H1 (cell line): ENCODE data around the gene MRPS15. TPM values are rescaled to one million over a fixed set of nuclear protein-coding genes. Genes with fewer than 3 reads are reported as not detected.

Experiments used
- CTCF ChIA-PET: fragments of 300-600 bp; sonication (Branson Sonifier 250); formaldehyde crosslinking; loops from one replicate; lab custom pipeline; 2021; ENCODE audit not compliant: partially characterized antibody; lab: Charles Lee
- POLR2A ChIA-PET: fragments of 300-600 bp; sonication (Branson Sonifier 250); formaldehyde crosslinking; loops from one replicate; lab custom pipeline; 2021; ENCODE audit warnings: inconsistent platforms; ENCODE audit not compliant: partially characterized antibody; lab: Charles Lee
- DNase-seq, 2 experiments: peaks; one replicate each; pipeline versions ENCODE4 v3.0.0 to v3.0.0-alpha.2; 2010 to 2022; ENCODE audit warnings: low spot score in 2 of 2, low read depth in 1 of 2, mixed read lengths in 1 of 2
- FAIRE-seq: peaks from 2 replicates; lab custom pipeline; 2011; peaks lifted over from hg19 to GRCh38; lab: Jason Lieb, UNC
- H2AFZ ChIP-seq: 2 replicates; pipeline ENCODE4 v1.8.1; 2012; ENCODE audit warnings: low read length, inconsistent platforms
- H2AK5ac ChIP-seq: 2 replicates; pipeline ENCODE4 v1.6.1; 2013; ENCODE audit warnings: low read depth, low read length
- H2BK120ac ChIP-seq: replicated peaks from 2 replicates; pipeline ENCODE3; 2013; ENCODE audit warnings: low read depth, low read length, inconsistent platforms
- H2BK12ac ChIP-seq: 2 replicates; pipeline ENCODE4 v1.6.1; 2013; ENCODE audit warnings: low read depth, low read length
- H2BK15ac ChIP-seq: 2 replicates; pipeline ENCODE4 v1.6.1; 2013; ENCODE audit warnings: low read length
- H2BK20ac ChIP-seq: 2 replicates; pipeline ENCODE4 v1.6.1; 2013; ENCODE audit warnings: low read length
- H2BK5ac ChIP-seq: 2 replicates; pipeline ENCODE4 v1.6.1; 2013; ENCODE audit warnings: low read depth, low read length
- H3K14ac ChIP-seq: 2 replicates; pipeline ENCODE4 v1.6.1; 2013; ENCODE audit warnings: inconsistent platforms; ENCODE audit not compliant: insufficient read length
- H3K18ac ChIP-seq: 2 replicates; pipeline ENCODE4 v1.6.1; 2013; ENCODE audit warnings: low read length; ENCODE audit errors: extremely low read depth
- H3K23ac ChIP-seq: 2 replicates; pipeline ENCODE4 v1.6.1; 2013; ENCODE audit warnings: inconsistent platforms; ENCODE audit not compliant: insufficient read length
- H3K23me2 ChIP-seq: 2 replicates; pipeline ENCODE4 v1.6.1; 2013; ENCODE audit warnings: low read depth, low read length
- H3K27ac ChIP-seq: 2 replicates; pipeline ENCODE4 v1.6.1; 2011; ENCODE audit warnings: low read depth, low read length, inconsistent platforms
- H3K27me3 ChIP-seq, 4 experiments: replicated peaks in 1 of 4; 1 replicate in 1 of 4; 2 replicates in 3 of 4; pipeline versions ENCODE4 v1.6.1 to v1.8.1; 2011 to 2013; ENCODE audit warnings: low read length in 3 of 4, mild to moderate bottlenecking in 3 of 4, inconsistent platforms in 2 of 4, mixed read lengths in 2 of 4, moderate library complexity in 1 of 4; ENCODE audit not compliant: control insufficient read depth in 3 of 4, insufficient read depth in 3 of 4; ENCODE audit errors: extremely low read depth in 1 of 4
- H3K36me3 ChIP-seq, 4 experiments: 2 replicates each; pipeline versions ENCODE4 v1.6.1 to v1.8.1; 2011 to 2013; ENCODE audit warnings: mild to moderate bottlenecking in 4 of 4, low read length in 3 of 4, moderate library complexity in 2 of 4, control low read depth in 1 of 4, inconsistent platforms in 1 of 4; ENCODE audit not compliant: insufficient read depth in 4 of 4, control insufficient read depth in 2 of 4
- H3K4ac ChIP-seq: replicated peaks from 2 replicates; pipeline ENCODE3; 2013; ENCODE audit warnings: low read length, low read depth, mixed read lengths, inconsistent platforms; ENCODE audit not compliant: insufficient read length
- H3K4me1 ChIP-seq, 4 experiments: replicated peaks in 1 of 4; 1 replicate in 1 of 4; 2 replicates in 3 of 4; pipeline versions ENCODE4 v1.6.1 to v1.8.1; 2011 to 2013; ENCODE audit warnings: low read length in 3 of 4, inconsistent platforms in 2 of 4, mixed read lengths in 1 of 4; ENCODE audit not compliant: insufficient read depth in 4 of 4, control insufficient read depth in 3 of 4
- H3K4me2 ChIP-seq, 2 experiments: 2 replicates each; pipeline versions ENCODE4 v1.6.1 to v1.8.1; 2011 to 2013; ENCODE audit warnings: low read depth in 2 of 2, low read length in 2 of 2, control low read depth in 1 of 2, inconsistent platforms in 1 of 2, mild to moderate bottlenecking in 1 of 2; ENCODE audit not compliant: insufficient read depth in 1 of 2
- H3K4me3 ChIP-seq, 4 experiments: fragments of 200-600, 300-600 bp in 1 of 4; sonication (generic), shearing (Covaris generic), sonication (Bioruptor Twin) in 1 of 4; 2 replicates each; pipeline versions ENCODE4 v1.5.1 to v1.8.1; 2011 to 2016; ENCODE audit warnings: low read length in 4 of 4, low read depth in 3 of 4, control low read depth in 2 of 4, inconsistent platforms in 2 of 4, mild to moderate bottlenecking in 2 of 4, mixed read lengths in 1 of 4, moderate library complexity in 1 of 4; ENCODE audit not compliant: insufficient read depth in 2 of 4; ENCODE audit errors: extremely low read depth in 1 of 4
- H3K56ac ChIP-seq: replicated peaks from 2 replicates; pipeline ENCODE3; 2013; ENCODE audit warnings: low read depth, mild to moderate bottlenecking, mixed read lengths, low read length, inconsistent platforms; ENCODE audit not compliant: insufficient read length
- H3K79me1 ChIP-seq: 2 replicates; pipeline ENCODE4 v1.6.1; 2013; ENCODE audit warnings: low read depth, low read length, control low read depth
- H3K79me2 ChIP-seq, 2 experiments: 2 replicates each; pipeline versions ENCODE4 v1.6.1 to v1.8.1; 2012 to 2013; ENCODE audit warnings: low read length in 2 of 2, mild to moderate bottlenecking in 2 of 2, inconsistent platforms in 1 of 2; ENCODE audit not compliant: insufficient read depth in 2 of 2, control insufficient read depth in 1 of 2
- H3K9ac ChIP-seq, 4 experiments: replicated peaks in 1 of 4; 1 replicate in 1 of 4; 2 replicates in 3 of 4; pipeline versions ENCODE4 v1.6.1 to v1.8.1; 2011 to 2013; ENCODE audit warnings: low read depth in 3 of 4, low read length in 3 of 4, control low read depth in 2 of 4, mild to moderate bottlenecking in 2 of 4, moderate library complexity in 2 of 4, inconsistent platforms in 1 of 4; ENCODE audit errors: extremely low read depth in 1 of 4
- H3K9me3 ChIP-seq, 2 experiments: 2 replicates each; pipeline versions ENCODE4 v1.6.1 to v1.8.1; 2012 to 2013; ENCODE audit warnings: mild to moderate bottlenecking in 2 of 2, moderate library complexity in 2 of 2, control low read depth in 1 of 2, inconsistent platforms in 1 of 2, low read depth in 1 of 2, low read length in 1 of 2, mixed read lengths in 1 of 2; ENCODE audit not compliant: insufficient read depth in 2 of 2
- H4K20me1 ChIP-seq, 2 experiments: replicated peaks in 1 of 2; 2 replicates each; pipeline versions ENCODE3 to v1.8.1; 2011 to 2013; ENCODE audit warnings: inconsistent platforms in 2 of 2, low read length in 2 of 2, mild to moderate bottlenecking in 1 of 2; ENCODE audit not compliant: insufficient read depth in 2 of 2, control insufficient read depth in 1 of 2
- H4K5ac ChIP-seq: 2 replicates; pipeline ENCODE4 v1.6.1; 2013; ENCODE audit warnings: low read length, low read depth, mixed read lengths, inconsistent platforms; ENCODE audit not compliant: insufficient read length
- H4K8ac ChIP-seq: 2 replicates; pipeline ENCODE4 v1.8.0; 2013; ENCODE audit warnings: mild to moderate bottlenecking, moderate library complexity, low read length, inconsistent platforms; ENCODE audit not compliant: insufficient read depth; ENCODE audit errors: extremely low read depth
- H4K91ac ChIP-seq: replicated peaks from 2 replicates; pipeline ENCODE3; 2013; ENCODE audit warnings: low read length, mixed read lengths, inconsistent platforms; ENCODE audit not compliant: insufficient read length
- ASH2L ChIP-seq: fragments of 200-600, 300-600 bp; sonication (generic); IDR thresholded peaks from one replicate; pipeline ENCODE4 v1.7.1; 2017; ENCODE audit warnings: low read length
- BRCA1 ChIP-seq: IDR thresholded peaks from 2 replicates; pipeline ENCODE4 v1.6.1; 2012; ENCODE audit warnings: low read depth, low read length, improper control_type of control experiment
- CEBPB ChIP-seq: IDR thresholded peaks from 2 replicates; pipeline ENCODE4 v1.6.1; 2012; ENCODE audit warnings: low read depth, low read length
- EP300 ChIP-seq, 2 experiments: IDR thresholded peaks; 1 replicate in 1 of 2; 2 replicates in 1 of 2; pipeline ENCODE4 v1.6.1; 2011 to 2012; ENCODE audit warnings: low read depth in 2 of 2, low read length in 2 of 2, mild to moderate bottlenecking in 2 of 2, borderline replicate concordance in 1 of 2, inconsistent platforms in 1 of 2, moderate library complexity in 1 of 2
- EZH2 ChIP-seq: fragments of 200-600 bp; sonication (generic); IDR thresholded peaks from 2 replicates; pipeline ENCODE4 v1.7.1; 2012; ENCODE audit warnings: low read depth, mild to moderate bottlenecking, moderate library complexity, low read length, inconsistent platforms; ENCODE audit not compliant: severe bottlenecking
- HDAC2 ChIP-seq, 2 experiments: fragments of 300-600 bp in 1 of 2; sonication (generic) in 1 of 2; IDR thresholded peaks; 2 replicates each; pipeline ENCODE4 v1.6.1; 2011 to 2012; ENCODE audit warnings: low read depth in 2 of 2, low read length in 2 of 2, mild to moderate bottlenecking in 2 of 2, moderate library complexity in 2 of 2, borderline replicate concordance in 1 of 2, inconsistent platforms in 1 of 2
- KDM1A ChIP-seq: fragments of 200-600, 300-600 bp; sonication (generic); IDR thresholded peaks from 2 replicates; pipeline ENCODE4 v1.7.1; 2016; ENCODE audit warnings: mild to moderate bottlenecking, low read length, borderline replicate concordance
- RAD21 ChIP-seq, 2 experiments: IDR thresholded peaks in 1 of 2; conservative IDR thresholded peaks in 1 of 2; 2 replicates each; pipeline ENCODE4 v1.6.1; 2011; ENCODE audit warnings: low read depth in 2 of 2, low read length in 2 of 2, improper control_type of control experiment in 1 of 2, inconsistent platforms in 1 of 2, mild to moderate bottlenecking in 1 of 2, moderate library complexity in 1 of 2
- RBBP5 ChIP-seq: IDR thresholded peaks from 2 replicates; pipeline ENCODE4 v1.7.1; 2012; ENCODE audit warnings: low read depth, mild to moderate bottlenecking, inconsistent platforms, low read length, moderate library complexity, borderline replicate concordance
- TBP ChIP-seq: IDR thresholded peaks from 2 replicates; pipeline ENCODE4 v1.6.1; 2011; ENCODE audit warnings: low read depth, low read length, improper control_type of control experiment
- YY1 ChIP-seq: IDR thresholded peaks from 2 replicates; pipeline ENCODE4 v1.6.1; 2011; ENCODE audit warnings: low read depth, mild to moderate bottlenecking, low read length
- WGBS, 2 experiments: shearing (Covaris generic) in 1 of 2; methylation state at CpG; one replicate each; pipeline versions ENCODE4 v1.1.6 to v1.1.7; 2013 to 2015; ENCODE audit warnings: low lambda C conversion rate in 2 of 2, mixed read lengths in 2 of 2, inconsistent platforms in 1 of 2, low coverage in 1 of 2, missing lambda C conversion rate in 1 of 2; ENCODE audit not compliant: insufficient replicate concordance in 2 of 2, insufficient coverage in 1 of 2, insufficient read length in 1 of 2; ENCODE audit errors: extremely low coverage in 1 of 2, missing lambda C conversion rate in 1 of 2; 5-methylcytosine and 5-hydroxymethylcytosine counted together
- polyA plus RNA-seq, 7 experiments: library from polyadenylated mRNA; depleted of rRNA in 3 of 7; stranded (reverse) in 5 of 7; unstranded in 2 of 7; fragments of >200 nt in 5 of 7; fragments of 200-250 nt in 2 of 7; gene quantifications; 1 replicate in 5 of 7; 2 replicates in 1 of 7; 4 replicates in 1 of 7; pipeline versions ENCODE4 v1.2.1 to v1.2.3, GENCODE V29; 2011 to 2013; ENCODE audit warnings: missing spikeins in 2 of 7, mixed read lengths in 2 of 7
- total RNA-seq: library from RNA; stranded (reverse); fragmentation: NEBNext Ultra II Directional; extraction: Animal tissue kit (Norgen Biotek cat#: 25700); gene quantifications from 2 replicates; pipeline ENCODE4 v1.2.1, GENCODE V29; 2021

The MRPS15 gene
- total and polyA plus RNA-seq, 2 of the 8 experiments (the other 6 are each of a cell fraction or from before 2014, with no cell fraction given) = 53.6 to 129 TPM

DNA sequence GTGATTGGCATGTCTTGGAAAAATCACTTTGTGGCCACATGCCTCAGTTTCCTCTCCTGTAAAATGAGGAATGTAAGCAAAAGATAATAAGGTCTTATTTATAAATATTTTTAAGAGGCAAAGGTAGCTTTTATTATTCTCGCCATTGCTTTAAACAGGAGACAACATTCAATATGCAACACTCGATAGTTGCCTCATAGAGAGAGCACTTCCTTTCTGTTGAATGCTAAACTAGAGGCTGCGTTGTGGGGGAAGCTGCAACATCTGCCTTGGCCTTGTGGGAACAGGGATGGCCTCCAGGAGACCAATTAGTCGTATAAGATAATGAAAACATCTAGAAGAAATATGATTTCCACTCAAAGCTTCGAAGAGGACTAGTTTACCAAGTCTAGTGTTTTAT lies 17.4 kb downstream of the MRPS15 start:
- Histone ChIP-seq H2BK12ac (no peak overlapping the region), H3K79me1 (no peaks in the 10 kb centered on the region), H3K14ac (no peak overlapping the region), H2BK120ac (no peak overlapping the region), H4K20me1 (no peaks in the 10 kb centered on the region), H3K27me3 (no peaks in the 10 kb centered on the region), H3K56ac (no peak overlapping the region), H3K79me2 (no peaks in the 10 kb centered on the region), H3K9ac (no peak overlapping the region), H4K8ac (no peak overlapping the region), H3K27ac (no peak overlapping the region), H3K23me2 (no peaks in the 10 kb centered on the region; the same call in 1 of the 2 replicates), H2BK5ac (no peak overlapping the region), H2AK5ac (no peak overlapping the region), H3K23ac (no peak overlapping the region), H2BK20ac (no peak overlapping the region), H3K4me1 (no peaks in the 10 kb centered on the region; a peak in 1 of 7 replicates), H4K5ac (no peak overlapping the region), H3K36me3 (no peaks in the 10 kb centered on the region), H2BK15ac (no peak overlapping the region), H3K4me2 (no peak overlapping the region), H3K4me3 (no peak overlapping the region), H2AFZ (no peak overlapping the region), H3K9me3 (no peaks in the 10 kb centered on the region), H4K91ac (no peak overlapping the region), H3K4ac (no peak overlapping the region), H3K18ac (no peak overlapping the region)
- ChIA-PET POLR2A (no interaction called here), CTCF (interaction anchor here (0.7 to 1.3 kb wide), 8 partner anchors 9 to 83 kb away, joined by 3 to 9 read pairs (median 3); no protein-coding TSS in a partner anchor)
- FAIRE-seq = no peak
- no peak for DNase-seq
- 61% methylated on average over 5 of the region's 5 CpGs; no CpG with 5 or more reads in 1 of the 2 experiments for WGBS, 2 experiments
- no peak for TF ChIP-seq ASH2L
- TF ChIP-seq BRCA1 = no peak
- no peak for TF ChIP-seq RAD21 (IDR thresholded peaks at IDR 0.05 in 1 of 2, conservative IDR thresholded peaks at IDR 0.05 in 1 of 2; ENCODE audit: low read depth in 2 of 2, low read length in 2 of 2)
- TF ChIP-seq RBBP5 = no peak
- no peak for TF ChIP-seq TBP
- TF ChIP-seq EZH2 = no peak
- no peak for TF ChIP-seq CEBPB
- no peak for TF ChIP-seq HDAC2 (IDR thresholded peaks at IDR 0.05; ENCODE audit: borderline replicate concordance in 1 of 2, low read depth in 2 of 2, low read length in 2 of 2)
- TF ChIP-seq EP300 (IDR thresholded peaks at IDR 0.05; ENCODE audit: borderline replicate concordance in 1 of 2, low read depth in 2 of 2, low read length in 2 of 2) = no peak
- no peak for TF ChIP-seq KDM1A
- TF ChIP-seq YY1 = no peak
